Measurements from ENCODE around the gene BRD7.

DNA sequence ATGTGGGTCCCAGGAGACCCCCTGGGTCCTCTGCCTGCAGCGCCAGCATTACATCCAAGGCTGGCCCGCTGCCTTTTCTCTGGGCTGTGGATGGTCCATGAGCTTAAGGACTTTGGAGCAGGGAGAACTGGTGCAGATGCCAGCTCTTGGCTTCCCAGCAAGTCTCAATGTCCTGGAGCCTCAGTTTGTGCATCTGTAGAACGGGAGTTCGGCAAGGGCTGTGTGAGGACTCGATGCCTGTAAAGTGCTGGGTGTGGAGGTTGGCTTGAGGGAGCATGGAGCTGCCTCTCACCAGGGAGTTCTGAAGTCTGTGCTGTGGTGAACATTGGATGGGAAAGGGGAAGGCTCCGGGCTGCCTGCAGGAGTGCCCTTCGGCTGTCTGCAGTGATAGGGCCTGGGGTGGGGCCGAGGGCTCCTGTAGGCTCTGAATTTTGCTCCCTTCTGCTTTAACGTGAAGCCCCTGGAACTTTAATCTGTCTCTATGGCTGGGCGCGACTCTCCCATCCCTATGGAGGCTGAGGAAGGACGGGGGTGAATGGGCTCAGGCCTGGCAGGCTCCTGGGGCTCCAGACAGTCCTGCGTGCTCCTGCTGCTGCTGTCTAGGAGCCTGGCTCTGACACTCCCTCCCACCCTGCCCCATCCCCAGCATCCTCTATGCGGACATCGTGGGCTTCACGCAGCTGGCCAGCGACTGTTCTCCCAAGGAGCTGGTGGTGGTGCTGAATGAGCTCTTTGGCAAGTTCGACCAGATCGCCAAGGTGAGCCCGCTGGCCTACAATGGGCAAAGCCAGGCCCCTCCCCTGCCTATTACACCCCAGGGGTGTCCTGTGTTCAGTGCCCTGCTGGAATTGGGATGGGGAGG is 74.6 kb downstream of the BRD7 start:
- TF ChIP-seq, protein P1, sequence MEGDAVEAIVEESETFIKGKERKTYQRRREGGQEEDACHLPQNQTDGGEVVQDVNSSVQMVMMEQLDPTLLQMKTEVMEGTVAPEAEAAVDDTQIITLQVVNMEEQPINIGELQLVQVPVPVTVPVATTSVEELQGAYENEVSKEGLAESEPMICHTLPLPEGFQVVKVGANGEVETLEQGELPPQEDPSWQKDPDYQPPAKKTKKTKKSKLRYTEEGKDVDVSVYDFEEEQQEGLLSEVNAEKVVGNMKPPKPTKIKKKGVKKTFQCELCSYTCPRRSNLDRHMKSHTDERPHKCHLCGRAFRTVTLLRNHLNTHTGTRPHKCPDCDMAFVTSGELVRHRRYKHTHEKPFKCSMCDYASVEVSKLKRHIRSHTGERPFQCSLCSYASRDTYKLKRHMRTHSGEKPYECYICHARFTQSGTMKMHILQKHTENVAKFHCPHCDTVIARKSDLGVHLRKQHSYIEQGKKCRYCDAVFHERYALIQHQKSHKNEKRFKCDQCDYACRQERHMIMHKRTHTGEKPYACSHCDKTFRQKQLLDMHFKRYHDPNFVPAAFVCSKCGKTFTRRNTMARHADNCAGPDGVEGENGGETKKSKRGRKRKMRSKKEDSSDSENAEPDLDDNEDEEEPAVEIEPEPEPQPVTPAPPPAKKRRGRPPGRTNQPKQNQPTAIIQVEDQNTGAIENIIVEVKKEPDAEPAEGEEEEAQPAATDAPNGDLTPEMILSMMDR (CRISPR knock-in tag; IDR thresholded peaks at IDR 0.05), result no peak
- TF ChIP-seq TAF1 (CRISPR knock-in tag; IDR thresholded peaks at IDR 0.05), result no peak
- TF ChIP-seq ZNF274 (CRISPR knock-in tag; IDR thresholded peaks at IDR 0.05), result no peak
- TF ChIP-seq, protein P2, sequence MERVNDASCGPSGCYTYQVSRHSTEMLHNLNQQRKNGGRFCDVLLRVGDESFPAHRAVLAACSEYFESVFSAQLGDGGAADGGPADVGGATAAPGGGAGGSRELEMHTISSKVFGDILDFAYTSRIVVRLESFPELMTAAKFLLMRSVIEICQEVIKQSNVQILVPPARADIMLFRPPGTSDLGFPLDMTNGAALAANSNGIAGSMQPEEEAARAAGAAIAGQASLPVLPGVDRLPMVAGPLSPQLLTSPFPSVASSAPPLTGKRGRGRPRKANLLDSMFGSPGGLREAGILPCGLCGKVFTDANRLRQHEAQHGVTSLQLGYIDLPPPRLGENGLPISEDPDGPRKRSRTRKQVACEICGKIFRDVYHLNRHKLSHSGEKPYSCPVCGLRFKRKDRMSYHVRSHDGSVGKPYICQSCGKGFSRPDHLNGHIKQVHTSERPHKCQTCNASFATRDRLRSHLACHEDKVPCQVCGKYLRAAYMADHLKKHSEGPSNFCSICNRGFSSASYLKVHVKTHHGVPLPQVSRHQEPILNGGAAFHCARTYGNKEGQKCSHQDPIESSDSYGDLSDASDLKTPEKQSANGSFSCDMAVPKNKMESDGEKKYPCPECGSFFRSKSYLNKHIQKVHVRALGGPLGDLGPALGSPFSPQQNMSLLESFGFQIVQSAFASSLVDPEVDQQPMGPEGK (CRISPR knock-in tag; IDR thresholded peaks at IDR 0.05), result no peak
- TF ChIP-seq EZH2 (conservative IDR thresholded peaks at IDR 0.05; ENCODE audit: low read depth, low read length), result no peak
- no peak for TF ChIP-seq JUND (CRISPR knock-in tag; IDR thresholded peaks at IDR 0.05)
- TF ChIP-seq MXI1 (IDR thresholded peaks at IDR 0.05; ENCODE audit: borderline replicate concordance, low read depth, low read length), result no peak
- no peak for TF ChIP-seq SIN3B (IDR thresholded peaks at IDR 0.05; ENCODE audit: low read length)
- TF ChIP-seq, protein P3, sequence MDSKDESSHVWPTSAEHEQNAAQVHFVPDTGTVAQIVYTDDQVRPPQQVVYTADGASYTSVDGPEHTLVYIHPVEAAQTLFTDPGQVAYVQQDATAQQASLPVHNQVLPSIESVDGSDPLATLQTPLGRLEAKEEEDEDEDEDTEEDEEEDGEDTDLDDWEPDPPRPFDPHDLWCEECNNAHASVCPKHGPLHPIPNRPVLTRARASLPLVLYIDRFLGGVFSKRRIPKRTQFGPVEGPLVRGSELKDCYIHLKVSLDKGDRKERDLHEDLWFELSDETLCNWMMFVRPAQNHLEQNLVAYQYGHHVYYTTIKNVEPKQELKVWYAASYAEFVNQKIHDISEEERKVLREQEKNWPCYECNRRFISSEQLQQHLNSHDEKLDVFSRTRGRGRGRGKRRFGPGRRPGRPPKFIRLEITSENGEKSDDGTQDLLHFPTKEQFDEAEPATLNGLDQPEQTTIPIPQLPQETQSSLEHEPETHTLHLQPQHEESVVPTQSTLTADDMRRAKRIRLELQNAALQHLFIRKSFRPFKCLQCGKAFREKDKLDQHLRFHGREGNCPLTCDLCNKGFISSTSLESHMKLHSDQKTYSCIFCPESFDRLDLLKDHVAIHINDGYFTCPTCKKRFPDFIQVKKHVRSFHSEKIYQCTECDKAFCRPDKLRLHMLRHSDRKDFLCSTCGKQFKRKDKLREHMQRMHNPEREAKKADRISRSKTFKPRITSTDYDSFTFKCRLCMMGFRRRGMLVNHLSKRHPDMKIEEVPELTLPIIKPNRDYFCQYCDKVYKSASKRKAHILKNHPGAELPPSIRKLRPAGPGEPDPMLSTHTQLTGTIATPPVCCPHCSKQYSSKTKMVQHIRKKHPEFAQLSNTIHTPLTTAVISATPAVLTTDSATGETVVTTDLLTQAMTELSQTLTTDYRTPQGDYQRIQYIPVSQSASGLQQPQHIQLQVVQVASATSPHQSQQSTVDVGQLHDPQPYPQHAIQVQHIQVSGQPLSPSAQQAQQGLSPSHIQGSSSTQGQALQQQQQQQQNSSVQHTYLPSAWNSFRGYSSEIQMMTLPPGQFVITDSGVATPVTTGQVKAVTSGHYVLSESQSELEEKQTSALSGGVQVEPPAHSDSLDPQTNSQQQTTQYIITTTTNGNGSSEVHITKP (CRISPR knock-in tag; IDR thresholded peaks at IDR 0.05; ENCODE audit: low read depth), result no peak
- no peak for TF ChIP-seq GABPA (IDR thresholded peaks at IDR 0.05; ENCODE audit: low read depth, low read length)
- no peak for TF ChIP-seq GABPA (CRISPR knock-in tag; IDR thresholded peaks at IDR 0.05; ENCODE audit: low read depth)
- TF ChIP-seq, protein P4, sequence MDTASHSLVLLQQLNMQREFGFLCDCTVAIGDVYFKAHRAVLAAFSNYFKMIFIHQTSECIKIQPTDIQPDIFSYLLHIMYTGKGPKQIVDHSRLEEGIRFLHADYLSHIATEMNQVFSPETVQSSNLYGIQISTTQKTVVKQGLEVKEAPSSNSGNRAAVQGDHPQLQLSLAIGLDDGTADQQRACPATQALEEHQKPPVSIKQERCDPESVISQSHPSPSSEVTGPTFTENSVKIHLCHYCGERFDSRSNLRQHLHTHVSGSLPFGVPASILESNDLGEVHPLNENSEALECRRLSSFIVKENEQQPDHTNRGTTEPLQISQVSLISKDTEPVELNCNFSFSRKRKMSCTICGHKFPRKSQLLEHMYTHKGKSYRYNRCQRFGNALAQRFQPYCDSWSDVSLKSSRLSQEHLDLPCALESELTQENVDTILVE (CRISPR knock-in tag; IDR thresholded peaks at IDR 0.05), result no peak
- TF ChIP-seq, protein P5, sequence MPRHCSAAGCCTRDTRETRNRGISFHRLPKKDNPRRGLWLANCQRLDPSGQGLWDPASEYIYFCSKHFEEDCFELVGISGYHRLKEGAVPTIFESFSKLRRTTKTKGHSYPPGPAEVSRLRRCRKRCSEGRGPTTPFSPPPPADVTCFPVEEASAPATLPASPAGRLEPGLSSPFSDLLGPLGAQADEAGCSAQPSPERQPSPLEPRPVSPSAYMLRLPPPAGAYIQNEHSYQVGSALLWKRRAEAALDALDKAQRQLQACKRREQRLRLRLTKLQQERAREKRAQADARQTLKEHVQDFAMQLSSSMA (CRISPR knock-in tag; IDR thresholded peaks at IDR 0.05), result no peak

All from HepG2 (cell line).